SK-N-SH (cell line): ENCODE measurements around the gene ARHGAP42. TPM values are rescaled to one million over a fixed set of nuclear protein-coding genes. Genes with fewer than 3 reads are reported as not detected.

Experiments
- CTCF ChIA-PET: fragments of 300-600, 350-600 bp; formaldehyde crosslinking; extraction: SDS; loops from one replicate; lab custom pipeline; 2021; lab: Yijun Ruan, JAX
- POLR2A ChIA-PET: fragments of 350-600 bp; sonication (Branson Sonifier 250); formaldehyde crosslinking; extraction: SDS; loops from one replicate; lab custom pipeline; 2020; ENCODE audit warnings: antibody characterized with exemption, inconsistent platforms; lab: Yijun Ruan, JAX
- DNase-seq: peaks from one replicate; pipeline ENCODE4 v3.0.0; 2012
- H2AFZ ChIP-seq: fragments of 200-600 bp; sonication (generic); 2 replicates; pipeline ENCODE4 v1.8.1; 2016; ENCODE audit warnings: antibody characterized with exemption, mild to moderate bottlenecking, low read depth
- H3F3A ChIP-seq: fragments of 200-600 bp; sonication (generic); replicated peaks from 2 replicates; pipeline ENCODE3; 2016; ENCODE audit warnings: antibody characterized with exemption, mild to moderate bottlenecking; ENCODE audit not compliant: insufficient read depth
- H3K27ac ChIP-seq, 2 experiments: fragments of 200-500 bp in 1 of 2; fragments of 200-600 bp in 1 of 2; sonication (Bioruptor generic) in 1 of 2; sonication (generic), shearing (Covaris generic) in 1 of 2; 2 replicates each; pipeline versions ENCODE4 v1.5.1 to v1.6.1; 2014 to 2016; ENCODE audit warnings: low read depth in 2 of 2, inconsistent platforms in 1 of 2, low read length in 1 of 2, mild to moderate bottlenecking in 1 of 2, mixed read lengths in 1 of 2
- H3K27me3 ChIP-seq: fragments of 200-600 bp; sonication (generic), shearing (Covaris generic); 2 replicates; pipeline ENCODE4 v1.6.1; 2016; ENCODE audit warnings: mixed run types; ENCODE audit not compliant: insufficient read depth
- H3K36me3 ChIP-seq, 2 experiments: fragments of 200-500 bp in 1 of 2; fragments of 200-600 bp in 1 of 2; sonication (Bioruptor generic) in 1 of 2; sonication (generic) in 1 of 2; replicated peaks in 1 of 2; 2 replicates each; pipeline versions ENCODE3 to v1.5.1; 2014 to 2016; ENCODE audit warnings: low read length in 1 of 2, mild to moderate bottlenecking in 1 of 2; ENCODE audit not compliant: insufficient read depth in 2 of 2, control insufficient read depth in 1 of 2
- H3K4me1 ChIP-seq, 2 experiments: fragments of 200-500 bp in 1 of 2; fragments of 200-600 bp in 1 of 2; sonication (Bioruptor generic) in 1 of 2; sonication (generic), shearing (Covaris generic) in 1 of 2; 2 replicates each; pipeline versions ENCODE4 v1.5.1 to v1.6.1; 2014 to 2016; ENCODE audit warnings: low read depth in 1 of 2, low read length in 1 of 2, mixed run types in 1 of 2; ENCODE audit not compliant: insufficient read depth in 2 of 2, control insufficient read depth in 1 of 2
- H3K4me2 ChIP-seq: fragments of 200-600 bp; sonication (generic), shearing (Covaris generic); 2 replicates; pipeline ENCODE4 v1.6.1; 2017; ENCODE audit warnings: mixed run types
- H3K4me3 ChIP-seq, 2 experiments: fragments of 200-500 bp in 1 of 2; fragments of 200-600 bp in 1 of 2; sonication (Bioruptor generic) in 1 of 2; sonication (generic), shearing (Covaris generic) in 1 of 2; 2 replicates each; pipeline versions ENCODE4 v1.5.1 to v1.8.1; 2014 to 2016; ENCODE audit warnings: low read depth in 2 of 2, inconsistent platforms in 1 of 2, low read length in 1 of 2, mild to moderate bottlenecking in 1 of 2, mixed read lengths in 1 of 2, moderate library complexity in 1 of 2
- H3K79me2 ChIP-seq: fragments of 200-600 bp; sonication (generic); 2 replicates; pipeline ENCODE4 v1.8.1; 2017; ENCODE audit warnings: mild to moderate bottlenecking; ENCODE audit not compliant: insufficient read depth
- H3K9ac ChIP-seq: fragments of 200-600 bp; sonication (generic); 2 replicates; pipeline ENCODE4 v1.6.1; 2017; ENCODE audit warnings: mixed run types
- H3K9me2 ChIP-seq: fragments of 200-600 bp; sonication (generic); 2 replicates; pipeline ENCODE4 v1.6.1; 2017; ENCODE audit warnings: mixed run types
- H3K9me3 ChIP-seq: fragments of 200-600 bp; sonication (generic); 2 replicates; pipeline ENCODE4 v1.6.1; 2017; ENCODE audit warnings: mixed run types, mild to moderate bottlenecking, moderate library complexity
- H4K20me1 ChIP-seq: fragments of 200-600 bp; sonication (generic); 2 replicates; pipeline ENCODE4 v1.6.1; 2017; ENCODE audit warnings: mild to moderate bottlenecking, mixed run types; ENCODE audit not compliant: insufficient read depth
- CTCF ChIP-seq: fragments of 200-600 bp; sonication (generic); IDR thresholded peaks from 2 replicates; pipeline ENCODE4 v1.6.1; 2017; ENCODE audit warnings: antibody characterized with exemption, mild to moderate bottlenecking, moderate library complexity
- ELF1 ChIP-seq: IDR thresholded peaks from 2 replicates; pipeline ENCODE4 v1.4.0; 2012
- EP300 ChIP-seq, 2 experiments: IDR thresholded peaks; 2 replicates each; pipeline versions ENCODE4 v1.4.0 to v1.6.1; 2012; ENCODE audit warnings: borderline replicate concordance in 1 of 2, low read depth in 1 of 2, low read length in 1 of 2
- FOSL2 ChIP-seq: IDR thresholded peaks from 2 replicates; pipeline ENCODE4 v1.4.0; 2012; ENCODE audit warnings: low read depth, mild to moderate bottlenecking, moderate library complexity, borderline replicate concordance
- FOXJ3 ChIP-seq: sonication (generic); formaldehyde crosslinking; IDR thresholded peaks from 2 replicates; pipeline ENCODE4 v1.5.1; 2020; ENCODE audit warnings: mild to moderate bottlenecking, missing genetic modification reagents
- MAX ChIP-seq: IDR thresholded peaks from 2 replicates; pipeline ENCODE4 v1.4.0; 2012; ENCODE audit warnings: low read depth
- NRF1 ChIP-seq: IDR thresholded peaks from 2 replicates; pipeline ENCODE4 v1.6.1; 2012; ENCODE audit warnings: low read depth, mild to moderate bottlenecking, low read length
- POLR2AphosphoS5 ChIP-seq: IDR thresholded peaks from 2 replicates; pipeline ENCODE4 v1.6.1; 2012; ENCODE audit warnings: low read depth, low read length
- RCOR1 ChIP-seq: fragments of 150-350 bp; IDR thresholded peaks from 2 replicates; pipeline ENCODE4 v1.6.1; 2017; ENCODE audit warnings: antibody characterized with exemption, low read length
- RFX5 ChIP-seq: IDR thresholded peaks from 2 replicates; pipeline ENCODE4 v1.6.1; 2012; ENCODE audit warnings: mild to moderate bottlenecking, improper control_type of control experiment, low read length
- SMC3 ChIP-seq: IDR thresholded peaks from 2 replicates; pipeline ENCODE4 v1.6.1; 2012; ENCODE audit warnings: low read depth, low read length, improper control_type of control experiment
- TAF1 ChIP-seq: IDR thresholded peaks from 2 replicates; pipeline ENCODE4 v1.6.1; 2012; ENCODE audit warnings: low read depth, mild to moderate bottlenecking, low read length, moderate library complexity, borderline replicate concordance
- TCF12 ChIP-seq: IDR thresholded peaks from 2 replicates; pipeline ENCODE4 v1.4.0; 2012
- USF2 ChIP-seq: fragments of 150-350 bp; IDR thresholded peaks from 2 replicates; pipeline ENCODE4 v1.6.1; 2017; ENCODE audit warnings: antibody characterized with exemption, low read length, low read depth, borderline replicate concordance
- YY1 ChIP-seq: IDR thresholded peaks from 2 replicates; pipeline ENCODE4 v1.4.0; 2012; ENCODE audit warnings: low read depth, mild to moderate bottlenecking
- WGBS: methylation state at CpG from one replicate; pipeline ENCODE4 v1.1.6; 2017; ENCODE audit warnings: low lambda C conversion rate; 5-methylcytosine and 5-hydroxymethylcytosine counted together
- polyA plus RNA-seq, 3 experiments: library from polyadenylated mRNA; depleted of rRNA; stranded (reverse); fragments of >200 nt; gene quantifications; 2 replicates each; pipeline ENCODE4 v1.2.3, GENCODE V29; 2012

The ARHGAP42 gene
- polyA plus RNA-seq, 1 of the 3 experiments (the other 2 are of a cell fraction): 0.02 TPM

- POLR2A ChIA-PET: no interaction called here
- no peak overlapping the region for H3K27ac ChIP-seq
Observed at GRCh38 chr11:100686476-100687053, 523 bp upstream of the ARHGAP42 start.

GRCh38 chr11:100687630-100688395 is 725 bp downstream of the ARHGAP42 start:
- no peaks in the 10 kb centered on the region for H3K79me2 ChIP-seq
- H3K4me1 ChIP-seq: no peaks in the 10 kb centered on the region; a peak in 1 of 4 replicates
- no peaks in the 10 kb centered on the region for H3K9me2 ChIP-seq
- H3K36me3 ChIP-seq: no peaks in the 10 kb centered on the region
- H3F3A ChIP-seq: peaks cover 5% of the 10 kb centered on the region
- no peak overlapping the region for H3K9ac ChIP-seq
- H4K20me1 ChIP-seq: no peaks in the 10 kb centered on the region
- ChIA-PET CTCF (interaction anchor here (0.6 to 1.0 kb wide), 2 partner anchors 22 to 26 kb away, joined by 3 to 4 read pairs; no protein-coding TSS in a partner anchor), POLR2A (no interaction called here)
- H3K9me3 ChIP-seq: no peaks in the 10 kb centered on the region
- H3K27ac ChIP-seq: no peak overlapping the region
- WGBS: under 1% methylated on average over 14 of the region's 24 CpGs
- TF ChIP-seq CTCF: peak; percentile 70
- no peak for TF ChIP-seq FOSL2
- DNase-seq: peak; percentile 47
- H3K4me3 ChIP-seq: peak overlapping the region; percentile 47 to 85
- peaks cover 25% of the 10 kb centered on the region; the same call in 1 of the 2 replicates for H3K27me3 ChIP-seq
- H3K4me2 ChIP-seq: peak overlapping the region; percentile 88
- peak overlapping the region; percentile 95 for H2AFZ ChIP-seq

More at GRCh38 chr11:100686476-100687053, 523 bp upstream of the ARHGAP42 start:
- H3K4me2 ChIP-seq: peak overlapping the region; percentile 88; the same call in 1 of the 2 replicates
- H3F3A ChIP-seq: peaks cover 5% of the 10 kb centered on the region
- H4K20me1 ChIP-seq: no peaks in the 10 kb centered on the region
- H3K4me3 ChIP-seq: peak overlapping the region in 1 of 2 experiments; percentile 85; a peak in 1 of 4 replicates
- H3K4me1 ChIP-seq: no peaks in the 10 kb centered on the region; a peak in 1 of 4 replicates
- no peaks in the 10 kb centered on the region for H3K79me2 ChIP-seq
- no peak overlapping the region for H3K9ac ChIP-seq
- TF ChIP-seq YY1: no peak
- no peak for DNase-seq
- H2AFZ ChIP-seq: no peak overlapping the region
- CTCF ChIA-PET: no interaction called here
- H3K36me3 ChIP-seq: no peaks in the 10 kb centered on the region
- peaks cover 28% of the 10 kb centered on the region; the same call in 1 of the 2 replicates for H3K27me3 ChIP-seq
- H3K9me2 ChIP-seq: no peaks in the 10 kb centered on the region
- H3K9me3 ChIP-seq: no peaks in the 10 kb centered on the region
- 26% methylated on average over 11 of the region's 14 CpGs for WGBS

DNA sequence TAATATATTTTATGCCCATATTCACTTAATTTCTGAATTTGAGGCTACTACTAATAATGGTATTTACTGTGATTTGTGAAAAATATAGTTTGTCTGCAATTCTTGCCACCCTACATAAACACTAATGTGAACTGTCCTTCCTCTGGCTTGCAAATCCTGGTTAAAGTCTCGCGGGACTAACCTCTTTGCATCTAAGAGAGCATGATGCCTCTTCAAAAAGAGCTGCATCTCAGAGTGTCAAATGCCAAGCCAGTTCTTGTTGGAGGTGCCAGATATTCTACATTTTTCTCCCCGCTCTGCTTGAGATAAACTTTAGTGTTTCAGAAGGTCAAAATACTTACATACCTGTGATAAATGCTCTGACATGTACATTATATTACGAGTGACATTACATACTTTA is 2.1 kb downstream of the ARHGAP42 start:
- peaks cover 5% of the 10 kb centered on the region for H3F3A ChIP-seq
- H3K4me3 ChIP-seq: no peak overlapping the region
- CTCF ChIA-PET: no interaction called here
- peaks cover 27% of the 10 kb centered on the region; the same call in 1 of the 2 replicates for H3K27me3 ChIP-seq
- 31% methylated on average over 4 of the region's 4 CpGs for WGBS
- no peak overlapping the region for H3K4me2 ChIP-seq
- no peak for DNase-seq
- no peaks in the 10 kb centered on the region; a peak in 1 of 4 replicates for H3K4me1 ChIP-seq
- no peak overlapping the region for H3K27ac ChIP-seq
- POLR2A ChIA-PET: no interaction called here
- H3K9ac ChIP-seq: no peak overlapping the region
- no peak overlapping the region for H2AFZ ChIP-seq
- no peaks in the 10 kb centered on the region for H3K36me3 ChIP-seq
- no peaks in the 10 kb centered on the region for H4K20me1 ChIP-seq
- no peaks in the 10 kb centered on the region for H3K79me2 ChIP-seq
- no peaks in the 10 kb centered on the region for H3K9me2 ChIP-seq
- no peaks in the 10 kb centered on the region for H3K9me3 ChIP-seq
- TF ChIP-seq TCF12 (no peak), EP300 (IDR thresholded peaks at IDR 0.05; ENCODE audit: borderline replicate concordance in 1 of 2, low read depth in 1 of 2, low read length in 1 of 2) (no peak), ELF1 (no peak), USF2 (no peak), NRF1 (no peak), MAX (no peak), RFX5 (no peak), POLR2AphosphoS5 (no peak), RCOR1 (no peak), SMC3 (no peak), TAF1 (no peak), FOXJ3 (CRISPR knock-in tag) (no peak), CTCF (no peak)
